Adrenal gland (tissue), 5 donors: ENCODE results near the gene TMEM121.

Source experiments
- CTCF ChIP-seq, 6 experiments: fragments of 450-650 bp in 4 of 6; fragments of 200-600 bp in 2 of 6; sonication (generic) in 1 of 6; IDR thresholded peaks; 1 replicate in 5 of 6; 2 replicates in 1 of 6; pipeline versions ENCODE4 v1.5.1 to v1.8.0; 2016 to 2021; ENCODE audit warnings: antibody characterized with exemption in 6 of 6, mild to moderate bottlenecking in 2 of 6, moderate library complexity in 1 of 6
- POLR2A ChIP-seq, 2 donors: fragments of 450-650 bp; IDR thresholded peaks; one replicate each; pipeline ENCODE4 v1.6.1; 2017; ENCODE audit warnings: antibody characterized with exemption in 2 of 2, mild to moderate bottlenecking in 2 of 2, moderate library complexity in 1 of 2
- donor health status: DM: no; HTN: no; CAD: no.

- no peak for TF ChIP-seq POLR2A (IDR thresholded peaks at IDR 0.05)
- no peak for TF ChIP-seq CTCF (IDR thresholded peaks at IDR 0.05)
Observed at GRCh38 chr14:105490267-105490571, 36.2 kb upstream of the TMEM121 start.
